ENCODE measurements around the gene EFEMP2.
A peak's percentile ranks its signal among the peaks of the same experiment; 100 is the strongest.

The EFEMP2 gene

GRCh38 chr11:65886826-65887722 is 14.5 kb upstream of the EFEMP2 start:
- intact Hi-C loops (cut with DNase I), result no loop called here
- peak in 2 of 10 donors; percentile 43 to 53 for DNase-seq

- intact Hi-C loops (cut with DNase I), result loop anchor here (2.0 kb wide), 1 partner anchor 103 kb away; no protein-coding TSS in a partner anchor
- peak in 2 of 10 donors; percentile 21 to 69 for DNase-seq
Measured at GRCh38 chr11:65885808-65886536, 13.4 kb upstream of the EFEMP2 start.

GRCh38 chr11:65885231-65885630 is 12.6 kb upstream of the EFEMP2 start:
- intact Hi-C loops (cut with DNase I), result loop anchor here (2.0 kb wide), 1 partner anchor 104 kb away; no protein-coding TSS in a partner anchor
- DNase-seq, result peak in 1 of 10 donors; percentile 24

GRCh38 chr11:65884716-65885092 is 12.1 kb upstream of the EFEMP2 start:
- peak; percentile 59 to 97 (median 80) for DNase-seq
- intact Hi-C loops (cut with DNase I), result loop anchor here (2.0 kb wide), 1 partner anchor 104 kb away; no protein-coding TSS in a partner anchor

GRCh38 chr11:65883786-65884715 is 11.5 kb upstream of the EFEMP2 start:
- DNase-seq, result peak in 2 of 10 donors; percentile 45 to 56
- intact Hi-C loops (cut with DNase I), result loop anchor here (2.0 kb wide), 1 partner anchor 105 kb away; no protein-coding TSS in a partner anchor

GRCh38 chr11:65883058-65883761 is 10.6 kb upstream of the EFEMP2 start:
- peak in 2 of 10 donors; percentile 40 to 46 for DNase-seq
- intact Hi-C loops (cut with DNase I), result no loop called here

GRCh38 chr11:65882120-65883057 is 9.8 kb upstream of the EFEMP2 start:
- DNase-seq, result peak in 2 of 10 donors; percentile 58 to 62

GRCh38 chr11:65880844-65881421 is 8.3 kb upstream of the EFEMP2 start:
- intact Hi-C loops (cut with DNase I), result no loop called here
- DNase-seq, result peak in 2 of 10 donors; percentile 37 to 54

More at GRCh38 chr11:65882120-65883057, 9.8 kb upstream of the EFEMP2 start:
- intact Hi-C loops (cut with DNase I), result no loop called here

- intact Hi-C loops (cut with DNase I), result no loop called here
Measured at GRCh38 chr11:65880027-65880426, 7.4 kb upstream of the EFEMP2 start.

GRCh38 chr11:65879617-65880016 is 7.0 kb upstream of the EFEMP2 start, which contains the start of gene CTSW:
TSS of gene CTSW (plus strand) at chr11:65879837. CDS start at chr11:65879855, 18 bp downstream.
- intact Hi-C loops (cut with DNase I), result no loop called here
- peak in 2 of 10 donors; percentile 54 to 75 for DNase-seq

More at GRCh38 chr11:65880027-65880426, 7.4 kb upstream of the EFEMP2 start:
- DNase-seq, result peak in 2 of 10 donors; percentile 24 to 33

- intact Hi-C loops (cut with DNase I), result no loop called here
- peak; percentile 83 to 99 (median 92) for DNase-seq
Measured at GRCh38 chr11:65873318-65874156, 937 bp upstream of the EFEMP2 start.

- intact Hi-C loops (cut with DNase I), result no loop called here
- peak in 2 of 10 donors; percentile 75 to 80 for DNase-seq
Measured at GRCh38 chr11:65871811-65872548, 620 bp downstream of the EFEMP2 start.

GRCh38 chr11:65870706-65871681 is 1.6 kb downstream of the EFEMP2 start:
- intact Hi-C loops (cut with DNase I), result no loop called here
- DNase-seq, result peak in 2 of 10 donors; percentile 46 to 51

GRCh38 chr11:65870307-65870658 is 2.3 kb downstream of the EFEMP2 start:
- peak in 2 of 10 donors; percentile 55 to 64 for DNase-seq
- intact Hi-C loops (cut with DNase I), result no loop called here

Measured in posterior cingulate gyrus (tissue), 11 donors.